Ramos (cell line): ENCODE measurements around the gene PNKP.

Source experiments
- in situ Hi-C: fragments of 300-500 bp; cut with MboI; formaldehyde crosslinking; loops from one replicate; pipeline ENCODE4 v1.14.3; 2022; ENCODE audit warnings: low sequenced_read_pairs; ENCODE audit not compliant: unreplicated experiment

The PNKP gene

DNA sequence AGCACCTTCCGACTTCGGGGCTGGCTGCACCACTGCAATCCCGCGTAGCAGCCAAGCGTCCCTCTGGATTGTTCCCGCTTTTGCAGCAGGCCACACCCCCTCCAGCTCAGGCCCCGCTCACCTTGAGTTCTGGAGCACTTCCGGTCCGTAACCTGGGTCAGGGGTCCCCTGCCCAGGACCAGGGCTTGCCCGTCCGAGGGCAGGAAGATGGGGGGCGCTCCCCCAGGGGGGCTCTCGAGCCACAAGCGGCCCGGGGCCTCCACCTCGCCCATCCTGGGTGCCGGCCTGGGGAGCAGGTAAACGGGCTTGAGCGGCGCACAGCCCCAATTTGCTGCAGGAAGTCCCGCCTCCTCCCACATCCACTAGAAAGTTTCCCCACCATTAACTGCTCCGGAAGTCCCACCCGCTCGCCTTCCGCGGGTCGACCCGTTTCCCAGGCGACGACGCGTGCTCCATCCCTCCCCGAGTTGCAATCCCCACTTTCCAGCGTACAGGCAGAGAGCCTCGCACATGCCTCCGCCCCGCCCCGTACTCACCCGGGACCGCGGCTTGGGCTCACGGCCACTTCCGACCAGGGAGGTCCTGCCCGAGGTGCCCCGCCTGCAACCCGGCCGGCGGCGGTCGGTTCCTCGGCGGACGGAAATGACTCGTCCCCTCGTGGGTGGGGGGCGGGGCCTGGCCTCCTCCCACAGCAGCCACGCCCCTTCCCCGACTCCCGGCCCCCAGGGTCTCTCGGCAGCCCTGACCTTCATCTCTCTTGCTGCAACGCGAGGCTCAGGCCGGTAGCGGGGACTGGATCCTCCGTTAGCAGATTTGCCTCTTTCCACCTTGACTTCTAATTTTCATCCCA, at the start of gene PNKP:
Gene PNKP, minus strand, starts transcription at position 644 of the 850 bp plus-strand sequence. Its CDS starts 372 bp downstream, at position 272.
- in situ Hi-C loops = no loop called here

GRCh38 chr19:49915271-49915670, 47.9 kb upstream of the PNKP start:
- in situ Hi-C loops = no loop called here

- in situ Hi-C loops = no loop called here
Observed at GRCh38 chr19:49913720-49914119, 46.3 kb upstream of the PNKP start.

DNA sequence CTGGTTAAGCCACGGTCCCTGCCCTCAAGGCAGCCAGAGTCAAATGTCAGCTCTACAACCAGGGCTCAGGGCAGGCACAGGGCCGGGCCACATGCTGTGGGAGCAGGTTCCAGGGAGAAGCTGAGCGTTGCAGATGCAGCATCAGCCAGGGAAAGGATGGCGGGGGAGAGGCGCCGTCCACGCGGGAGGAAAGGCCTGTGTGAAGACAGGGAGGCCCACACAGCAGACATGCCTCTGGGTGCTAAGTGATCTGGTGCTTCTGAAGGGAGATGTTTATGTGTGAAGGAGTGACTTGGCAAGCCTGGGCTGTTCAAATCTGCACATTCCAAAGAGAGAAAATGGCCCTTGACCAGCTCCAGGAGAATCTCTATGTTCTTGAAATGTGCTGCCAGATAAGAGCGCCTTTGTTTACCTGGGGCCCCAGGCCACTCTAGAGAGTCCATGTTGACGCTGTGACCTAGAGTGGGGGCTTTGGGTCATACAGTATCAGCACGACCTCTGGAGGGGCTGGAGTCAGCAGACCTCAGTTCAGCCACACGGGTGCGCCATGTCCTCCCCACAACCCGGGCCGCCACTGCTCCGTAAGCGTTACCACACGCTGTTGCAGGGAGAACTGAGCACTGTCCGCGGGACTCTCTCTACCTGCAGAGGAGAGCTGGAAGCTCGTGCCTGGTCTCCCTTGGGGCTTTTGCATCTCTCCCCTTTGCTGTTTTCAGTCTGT, 45.7 kb upstream of the PNKP start:
- in situ Hi-C loops = no loop called here

- in situ Hi-C loops = no loop called here
Observed at GRCh38 chr19:49911381-49912145, 44.2 kb upstream of the PNKP start.

DNA sequence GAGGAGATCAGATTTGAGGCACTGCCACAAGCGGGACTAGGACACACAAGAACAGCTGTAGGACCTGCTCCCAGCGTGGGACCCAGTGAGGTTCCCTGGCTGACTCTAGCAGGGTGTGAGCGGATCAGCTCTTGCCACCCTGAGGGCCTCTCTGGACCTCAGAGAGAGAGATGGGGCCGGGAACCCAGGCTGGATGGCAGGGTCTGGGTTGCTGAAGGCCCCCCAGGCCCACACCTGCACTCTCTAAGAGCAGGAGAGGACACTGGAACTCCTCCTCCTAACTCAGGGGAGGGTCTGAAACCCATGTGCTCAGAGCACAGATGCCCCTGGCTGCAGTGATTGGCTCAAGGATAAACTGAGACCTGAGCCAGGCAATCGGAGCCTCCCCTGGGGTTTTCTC, 42.8 kb upstream of the PNKP start:
- in situ Hi-C loops = no loop called here

- in situ Hi-C loops = no loop called here
Observed at GRCh38 chr19:49908480-49909420, 41.4 kb upstream of the PNKP start.

GRCh38 chr19:49907745-49908446, 40.5 kb upstream of the PNKP start:
- in situ Hi-C loops = no loop called here

DNA sequence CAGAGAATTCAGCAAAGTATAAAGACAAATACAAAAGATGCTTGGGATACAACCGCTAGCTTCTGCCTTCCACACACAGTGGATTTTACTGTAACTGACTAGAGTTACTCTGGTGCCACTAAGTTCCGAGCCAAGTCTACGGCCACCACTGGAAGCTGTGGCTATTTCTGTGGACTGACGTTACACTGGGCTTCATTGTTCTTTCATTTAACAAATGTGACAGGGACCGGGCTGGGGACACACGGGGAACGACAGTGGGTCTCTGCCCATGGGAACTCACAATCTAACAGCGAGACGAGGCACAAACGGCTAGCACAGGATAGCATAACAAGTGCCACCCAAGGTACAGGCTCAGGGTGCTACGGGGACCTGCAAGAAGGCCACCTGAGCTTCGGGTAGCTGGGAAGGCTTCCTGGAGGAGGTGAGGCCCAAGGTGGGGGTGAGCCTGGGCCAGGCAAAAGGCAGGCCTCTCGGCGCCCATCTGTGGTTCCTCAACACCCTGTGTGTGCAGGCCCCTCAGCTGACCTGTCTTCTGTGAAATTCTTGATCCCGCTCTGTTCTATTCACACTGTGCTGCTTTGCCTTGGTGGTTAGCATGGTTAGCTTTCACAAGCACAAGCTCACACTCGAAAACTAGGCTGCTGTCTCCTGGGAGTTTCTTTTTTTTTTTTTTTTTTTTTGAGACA, 39.6 kb upstream of the PNKP start:
- in situ Hi-C loops = no loop called here

GRCh38 chr19:49904136-49904535, 36.8 kb upstream of the PNKP start:
- in situ Hi-C loops = no loop called here

GRCh38 chr19:49896863-49897621, 29.7 kb upstream of the PNKP start, which contains the start of gene IL4I1:
IL4I1 (minus strand) TSS chr19:49896887; CDS start chr19:49896160, 727 bp downstream.
- in situ Hi-C loops = no loop called here

- in situ Hi-C loops = no loop called here
Observed at GRCh38 chr19:49895566-49896297, 28.4 kb upstream of the PNKP start.

GRCh38 chr19:49894879-49895565, 27.6 kb upstream of the PNKP start:
- in situ Hi-C loops = no loop called here

DNA sequence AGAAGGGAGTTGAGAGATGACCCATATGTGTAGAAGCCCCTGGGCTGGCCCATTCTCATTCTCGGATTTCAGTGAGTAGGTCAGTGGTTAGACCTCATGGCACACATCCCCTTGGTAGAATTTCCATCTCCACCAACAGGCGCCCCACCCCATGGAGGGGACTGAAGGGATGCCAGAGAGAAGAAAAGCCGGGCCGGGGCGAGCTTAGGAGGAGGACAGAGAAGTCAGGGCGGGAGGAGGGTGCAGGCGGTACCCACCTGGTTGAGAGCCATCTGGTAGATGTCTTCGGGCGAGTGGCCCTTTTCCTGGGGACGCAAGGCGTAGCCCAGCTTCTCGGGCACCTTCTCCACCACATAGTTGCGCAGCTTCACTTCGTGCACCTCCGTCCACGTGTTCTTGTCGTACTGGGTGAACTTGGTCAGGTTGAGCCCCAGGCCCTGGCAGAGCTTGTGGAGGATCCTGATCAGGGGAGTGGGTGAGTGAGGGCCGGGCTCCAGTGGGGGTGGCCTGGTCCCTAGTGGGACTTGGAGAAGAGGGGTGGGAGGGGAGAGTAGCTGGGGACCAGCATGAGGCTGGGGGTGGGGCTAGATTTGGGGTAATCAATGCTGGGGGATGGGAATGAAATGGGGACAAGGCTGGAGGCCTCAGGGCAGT, 26.8 kb upstream of the PNKP start:
- in situ Hi-C loops = no loop called here

GRCh38 chr19:49892716-49893115, 25.3 kb upstream of the PNKP start:
- in situ Hi-C loops = no loop called here

GRCh38 chr19:49891393-49891792, 24.0 kb upstream of the PNKP start:
- in situ Hi-C loops = no loop called here
